HFF-Myc (cell line): ENCODE results near the gene LSG1.

Experiments
- DNase-seq: peaks from one replicate; pipeline ENCODE4 v3.0.0-alpha.2; 2011; ENCODE audit warnings: low read depth; ENCODE audit errors: extremely low read depth
- H3K4me3 ChIP-seq: replicated peaks from 2 replicates; pipeline ENCODE4 v1.5.1; 2011; ENCODE audit warnings: low read depth, mild to moderate bottlenecking, control low read depth, low read length
- CTCF ChIP-seq: IDR thresholded peaks from 2 replicates; pipeline ENCODE4 v1.5.1; 2012; ENCODE audit warnings: mild to moderate bottlenecking, low read depth, low read length, control low read depth; ENCODE audit errors: missing control alignments

The LSG1 gene

GRCh38 chr3:194615226-194615625 is 56.8 kb downstream of the LSG1 start:
- TF ChIP-seq CTCF, result no peak
- no peak overlapping the region for H3K4me3 ChIP-seq
- no peak for DNase-seq

GRCh38 chr3:194612221-194612620 is 59.8 kb downstream of the LSG1 start:
- no peak for TF ChIP-seq CTCF
- DNase-seq, result no peak
- no peak overlapping the region for H3K4me3 ChIP-seq

GRCh38 chr3:194610689-194611088 is 61.3 kb downstream of the LSG1 start:
- no peak for TF ChIP-seq CTCF
- no peak for DNase-seq
- H3K4me3 ChIP-seq, result no peak overlapping the region

- no peak for TF ChIP-seq CTCF
- DNase-seq, result no peak
- H3K4me3 ChIP-seq, result no peak overlapping the region
Observed at GRCh38 chr3:194609601-194610000, 62.4 kb downstream of the LSG1 start.

- H3K4me3 ChIP-seq, result no peak overlapping the region
- DNase-seq, result no peak
- no peak for TF ChIP-seq CTCF
Observed at GRCh38 chr3:194608981-194609380, 63.0 kb downstream of the LSG1 start.

- TF ChIP-seq CTCF, result no peak
- no peak for DNase-seq
- H3K4me3 ChIP-seq, result no peak overlapping the region
Observed at GRCh38 chr3:194607592-194608389, 64.2 kb downstream of the LSG1 start.

GRCh38 chr3:194606941-194607340 is 65.0 kb downstream of the LSG1 start:
- H3K4me3 ChIP-seq, result no peak overlapping the region
- no peak for TF ChIP-seq CTCF
- DNase-seq, result no peak
